Effector CD4-positive, alpha-beta T cell (primary cell): Measurements from ENCODE around the gene GRAMD1A.
"Not testable (repeated sequence)": the region's sequence is repeated elsewhere in the genome, so short reads cannot be mapped to it uniquely, and the experiment has no call there.

Experiments
- DNase-seq: peaks from one replicate; pipeline ENCODE4 v3.0.0-alpha.2; 2020

The GRAMD1A gene

GRCh38 chr19:35021016-35021415 is 20.9 kb downstream of the GRAMD1A start:
- no peak for DNase-seq

- DNase-seq, result no peak
These were observed 21.5 kb downstream of the GRAMD1A start for GRCh38 chr19:35021596-35021995.

- DNase-seq, result no peak
These were observed 22.3 kb downstream of the GRAMD1A start for GRCh38 chr19:35022460-35022859.

- DNase-seq, result no peak
These were observed 23.3 kb downstream of the GRAMD1A start for GRCh38 chr19:35023428-35023827.

GRCh38 chr19:35024095-35024494 is 24.0 kb downstream of the GRAMD1A start:
- DNase-seq, result no peak

- DNase-seq, result no peak
These were observed 25.8 kb downstream of the GRAMD1A start for GRCh38 chr19:35025969-35026368.

- DNase-seq, result no peak
These were observed 26.3 kb downstream of the GRAMD1A start for GRCh38 chr19:35026418-35026817.

- DNase-seq, result no peak
These were observed 26.9 kb downstream of the GRAMD1A start for GRCh38 chr19:35027009-35027408.

- no peak for DNase-seq
These were observed 27.9 kb downstream of the GRAMD1A start for GRCh38 chr19:35027851-35028599.

- not testable (repeated sequence) for DNase-seq
These were observed 28.4 kb downstream of the GRAMD1A start for GRCh38 chr19:35028600-35028885.

GRCh38 chr19:35029275-35029736 is 29.2 kb downstream of the GRAMD1A start:
- not testable (repeated sequence) for DNase-seq

- no peak for DNase-seq
These were observed 29.7 kb downstream of the GRAMD1A start for GRCh38 chr19:35029737-35030256.

GRCh38 chr19:35030257-35031071 is 30.3 kb downstream of the GRAMD1A start, which contains the start of gene SCN1B:
Gene SCN1B (plus strand): TSS chr19:35030470. CDS start chr19:35030821, 351 bp downstream.
- peak; percentile 38 for DNase-seq

- no peak for DNase-seq
These were observed 31.2 kb downstream of the GRAMD1A start for GRCh38 chr19:35031072-35031881.

- DNase-seq, result no peak
These were observed 32.3 kb downstream of the GRAMD1A start for GRCh38 chr19:35032356-35032865.

GRCh38 chr19:35033067-35034004 is 33.2 kb downstream of the GRAMD1A start:
- DNase-seq, result no peak

GRCh38 chr19:35034005-35034502 is 33.9 kb downstream of the GRAMD1A start:
- no peak for DNase-seq

GRCh38 chr19:35034588-35035382 is 34.7 kb downstream of the GRAMD1A start:
- no peak for DNase-seq

GRCh38 chr19:35037716-35038622 is 37.8 kb downstream of the GRAMD1A start:
- no peak for DNase-seq
